ENCODE results near the gene CES5A.
"Not testable (repeated sequence)": the region's sequence is repeated elsewhere in the genome, so short reads cannot be mapped to it uniquely, and the experiment has no call there.

CES5A gene

GRCh38 chr16:55914383-55914782 lies 39.2 kb upstream of the CES5A start:
- Histone ChIP-seq H3K79me2 (ENCODE audit: insufficient read depth, low read depth) (no peaks in the 10 kb centered on the region), H4K20me1 (ENCODE audit: insufficient read depth) (no peaks in the 10 kb centered on the region), H3K27me3 (ENCODE audit: insufficient read depth, low read depth) (no peaks in the 10 kb centered on the region), H3K4me3 (IDR thresholded peaks at IDR 0.05; ENCODE audit: insufficient read depth, low read depth, low read length) (no peak overlapping the region), H3K4me2 (no peak overlapping the region), H3K9ac (no peak overlapping the region), H2AFZ (ENCODE audit: low read depth) (no peak overlapping the region), H3K36me3 (ENCODE audit: insufficient read depth) (no peaks in the 10 kb centered on the region), H3K27ac (no peak overlapping the region), H3K4me1 (ENCODE audit: low read depth, poor library complexity, severe bottlenecking) (no peaks in the 10 kb centered on the region)
- TF ChIP-seq CTCF (conservative IDR thresholded peaks at IDR 0.05; ENCODE audit: low read depth, low read length), result no peak

- no peak overlapping the region for H3K27ac ChIP-seq
- H3K4me2 ChIP-seq, result no peak overlapping the region
- H3K36me3 ChIP-seq (ENCODE audit: insufficient read depth), result no peaks in the 10 kb centered on the region
- no peaks in the 10 kb centered on the region for H3K79me2 ChIP-seq (ENCODE audit: insufficient read depth, low read depth)
- H3K27me3 ChIP-seq (ENCODE audit: insufficient read depth, low read depth), result no peaks in the 10 kb centered on the region
- no peak overlapping the region for H3K4me3 ChIP-seq (IDR thresholded peaks at IDR 0.05; ENCODE audit: insufficient read depth, low read depth, low read length)
- H2AFZ ChIP-seq (ENCODE audit: low read depth), result no peak overlapping the region
- no peaks in the 10 kb centered on the region for H3K4me1 ChIP-seq (ENCODE audit: low read depth, poor library complexity, severe bottlenecking)
- no peak for TF ChIP-seq CTCF (conservative IDR thresholded peaks at IDR 0.05; ENCODE audit: low read depth, low read length)
- no peaks in the 10 kb centered on the region for H4K20me1 ChIP-seq (ENCODE audit: insufficient read depth)
- no peak overlapping the region for H3K9ac ChIP-seq
Observed at GRCh38 chr16:55913716-55914115, 38.5 kb upstream of the CES5A start.

- H3K27me3 ChIP-seq (ENCODE audit: insufficient read depth, low read depth); H3K79me2 ChIP-seq (ENCODE audit: insufficient read depth, low read depth); H3K4me3 ChIP-seq (IDR thresholded peaks at IDR 0.05; ENCODE audit: insufficient read depth, low read depth, low read length); H3K4me2 ChIP-seq; H3K4me1 ChIP-seq (ENCODE audit: low read depth, poor library complexity, severe bottlenecking); H3K27ac ChIP-seq; H2AFZ ChIP-seq (ENCODE audit: low read depth); H4K20me1 ChIP-seq (ENCODE audit: insufficient read depth); H3K36me3 ChIP-seq (ENCODE audit: insufficient read depth); H3K9ac ChIP-seq: not testable (repeated sequence)
Observed at GRCh38 chr16:55913121-55913520, 37.9 kb upstream of the CES5A start.

GRCh38 chr16:55912022-55912421 lies 36.8 kb upstream of the CES5A start:
- no peak overlapping the region for H3K4me2 ChIP-seq
- no peak overlapping the region for H2AFZ ChIP-seq (ENCODE audit: low read depth)
- TF ChIP-seq CTCF (conservative IDR thresholded peaks at IDR 0.05; ENCODE audit: low read depth, low read length), result no peak
- no peak overlapping the region for H3K9ac ChIP-seq
- no peaks in the 10 kb centered on the region for H3K4me1 ChIP-seq (ENCODE audit: low read depth, poor library complexity, severe bottlenecking)
- H4K20me1 ChIP-seq (ENCODE audit: insufficient read depth), result no peaks in the 10 kb centered on the region
- no peak overlapping the region for H3K27ac ChIP-seq
- no peaks in the 10 kb centered on the region for H3K27me3 ChIP-seq (ENCODE audit: insufficient read depth, low read depth)
- H3K79me2 ChIP-seq (ENCODE audit: insufficient read depth, low read depth), result no peaks in the 10 kb centered on the region
- no peak overlapping the region for H3K4me3 ChIP-seq (IDR thresholded peaks at IDR 0.05; ENCODE audit: insufficient read depth, low read depth, low read length)
- no peaks in the 10 kb centered on the region for H3K36me3 ChIP-seq (ENCODE audit: insufficient read depth)

- Histone ChIP-seq H3K9ac (no peak overlapping the region), H3K4me2 (no peak overlapping the region), H2AFZ (ENCODE audit: low read depth) (no peak overlapping the region), H3K4me1 (ENCODE audit: low read depth, poor library complexity, severe bottlenecking) (no peaks in the 10 kb centered on the region), H3K79me2 (ENCODE audit: insufficient read depth, low read depth) (no peaks in the 10 kb centered on the region), H3K27ac (no peak overlapping the region), H3K27me3 (ENCODE audit: insufficient read depth, low read depth) (no peaks in the 10 kb centered on the region), H3K36me3 (ENCODE audit: insufficient read depth) (no peaks in the 10 kb centered on the region), H4K20me1 (ENCODE audit: insufficient read depth) (no peaks in the 10 kb centered on the region), H3K4me3 (IDR thresholded peaks at IDR 0.05; ENCODE audit: insufficient read depth, low read depth, low read length) (no peak overlapping the region)
- TF ChIP-seq CTCF (conservative IDR thresholded peaks at IDR 0.05; ENCODE audit: low read depth, low read length), result no peak
Observed at GRCh38 chr16:55911616-55912015, 36.4 kb upstream of the CES5A start.
